Left lung (tissue), 10 donors: Measurements from ENCODE around the gene BTBD19. TPM values are rescaled to one million over a fixed set of nuclear protein-coding genes. Genes with fewer than 3 reads are reported as not detected.
A peak's percentile ranks its signal among the peaks of the same experiment; 100 is the strongest.

ENCODE experiments used
- ATAC-seq: fragments of 200-7000 bp; cut with Tn5 transposase; one replicate; pipeline ENCODE4 v1.9.1; 2020; ENCODE audit warnings: moderate library complexity
- DNase-seq, 4 donors: peaks; one replicate each; pipeline ENCODE4 v3.0.0-alpha.2; 2013 to 2020
- H3K27ac ChIP-seq, 2 donors: fragments of 200-600 bp; sonication (generic) in 1 of 2; one replicate each; pipeline versions ENCODE4 v1.5.0 to v1.8.0; 2020 to 2021
- H3K27me3 ChIP-seq, 2 donors: fragments of 200-600 bp; sonication (generic) in 1 of 2; one replicate each; pipeline versions ENCODE4 v1.5.0 to v1.8.0; 2020 to 2021
- H3K36me3 ChIP-seq, 2 donors: fragments of 200-600 bp; sonication (generic) in 1 of 2; one replicate each; pipeline versions ENCODE4 v1.5.0 to v1.8.0; 2020 to 2021
- H3K4me1 ChIP-seq, 2 donors: fragments of 200-600 bp; one replicate each; pipeline ENCODE4 v1.8.0; 2021
- H3K4me3 ChIP-seq, 2 donors: fragments of 200-600 bp; sonication (generic) in 1 of 2; one replicate each; pipeline versions ENCODE4 v1.5.0 to v1.8.0; 2020 to 2021; ENCODE audit warnings: mild to moderate bottlenecking in 1 of 2
- H3K9me3 ChIP-seq, 2 donors: fragments of 200-600 bp; sonication (generic) in 1 of 2; one replicate each; pipeline versions ENCODE4 v1.5.0 to v1.8.0; 2020 to 2021
- intact Hi-C, 2 donors: fragments of 100-400 bp; cut with DNase I; formaldehyde crosslinking; loops; one replicate each; pipeline versions ENCODE4 v1.11.2 to v1.14.2; 2022
- polyA plus RNA-seq, 6 donors: library from polyadenylated mRNA; unstranded; fragments of 120-200 nt; gene quantifications; one replicate each; pipeline ENCODE4 v1.2.1, GENCODE V29; 2013; ENCODE audit not compliant: insufficient read length in 6 of 6
- total RNA-seq, 2 donors: library from RNA; stranded (reverse); fragmentation: NEBNext Ultra II Directional; extraction: Animal tissue kit (Norgen Biotek cat#: 25700); gene quantifications; one replicate each; pipeline ENCODE4 v1.2.1, GENCODE V29; 2021
- TF ChIP-seq, protein P1 (sequence below), 2 donors: fragments of 200-600 bp; sonication (generic) in 1 of 2; IDR thresholded peaks; one replicate each; pipeline versions ENCODE4 v1.5.0 to v1.8.0; 2021; ENCODE audit warnings: antibody characterized with exemption in 2 of 2
- donor health status: DM: no; HTN: yes; CAD: no.
- donor health status: DM: no; HTN: no; CAD: no.

BTBD19 gene
- total and polyA plus RNA-seq, 8 donors, result 15.3 to 27.6 (median 23.6) TPM

DNA sequence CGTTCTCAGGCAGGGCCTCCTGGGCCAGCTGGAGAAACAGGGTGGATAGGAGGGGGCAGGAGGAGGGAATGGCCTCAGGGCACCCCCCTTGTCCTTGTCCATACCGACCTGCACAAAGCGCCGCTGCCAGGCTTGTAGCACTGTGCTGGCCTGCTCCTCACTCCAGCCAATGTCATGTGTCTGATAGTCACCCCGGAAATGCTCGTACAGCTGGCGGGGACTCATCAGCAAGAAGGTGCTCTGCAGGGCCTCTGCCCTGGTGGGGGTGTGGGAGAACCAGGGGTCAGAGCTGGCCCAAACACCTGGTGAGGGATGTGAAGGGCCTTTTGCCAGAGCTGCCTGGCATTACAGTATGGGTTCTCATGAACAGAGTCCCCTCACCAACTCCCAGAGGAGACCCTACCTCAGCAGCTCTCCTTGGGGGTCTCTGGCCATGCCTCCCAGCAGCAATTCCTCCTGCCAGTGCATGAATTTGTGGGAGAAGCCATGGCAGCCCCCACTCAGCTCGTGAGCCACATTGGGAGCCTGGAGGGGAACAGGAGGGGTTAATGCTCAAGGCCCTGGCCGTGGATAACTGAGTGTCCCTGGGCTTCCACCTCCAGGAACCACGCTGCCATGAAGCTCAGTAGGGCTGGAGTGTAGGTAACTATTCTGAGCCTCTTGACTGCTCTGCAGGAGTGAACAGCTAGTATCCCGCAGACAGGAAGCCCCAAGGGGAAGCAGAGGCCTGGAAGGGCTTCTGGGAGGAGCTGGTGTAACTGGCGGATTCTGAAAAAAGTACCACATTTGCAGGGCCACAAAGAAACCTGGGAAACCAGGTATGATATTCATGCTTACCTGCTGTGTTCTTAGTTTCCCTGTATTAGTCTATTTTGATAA lies 21.4 kb downstream of the BTBD19 start:
- Histone ChIP-seq H3K36me3 (no peaks in the 10 kb centered on the region), H3K9me3 (no peaks in the 10 kb centered on the region), H3K27ac (no peak overlapping the region), H3K4me3 (no peak overlapping the region), H3K27me3 (no peaks in the 10 kb centered on the region), H3K4me1 (peaks cover 5 to 57% of the 10 kb centered on the region in 2 donors)
- intact Hi-C loops, result no loop called here
- ATAC-seq (no peak), DNase-seq (peak in 1 of 4 donors; percentile 25)
- TF ChIP-seq, protein P1, sequence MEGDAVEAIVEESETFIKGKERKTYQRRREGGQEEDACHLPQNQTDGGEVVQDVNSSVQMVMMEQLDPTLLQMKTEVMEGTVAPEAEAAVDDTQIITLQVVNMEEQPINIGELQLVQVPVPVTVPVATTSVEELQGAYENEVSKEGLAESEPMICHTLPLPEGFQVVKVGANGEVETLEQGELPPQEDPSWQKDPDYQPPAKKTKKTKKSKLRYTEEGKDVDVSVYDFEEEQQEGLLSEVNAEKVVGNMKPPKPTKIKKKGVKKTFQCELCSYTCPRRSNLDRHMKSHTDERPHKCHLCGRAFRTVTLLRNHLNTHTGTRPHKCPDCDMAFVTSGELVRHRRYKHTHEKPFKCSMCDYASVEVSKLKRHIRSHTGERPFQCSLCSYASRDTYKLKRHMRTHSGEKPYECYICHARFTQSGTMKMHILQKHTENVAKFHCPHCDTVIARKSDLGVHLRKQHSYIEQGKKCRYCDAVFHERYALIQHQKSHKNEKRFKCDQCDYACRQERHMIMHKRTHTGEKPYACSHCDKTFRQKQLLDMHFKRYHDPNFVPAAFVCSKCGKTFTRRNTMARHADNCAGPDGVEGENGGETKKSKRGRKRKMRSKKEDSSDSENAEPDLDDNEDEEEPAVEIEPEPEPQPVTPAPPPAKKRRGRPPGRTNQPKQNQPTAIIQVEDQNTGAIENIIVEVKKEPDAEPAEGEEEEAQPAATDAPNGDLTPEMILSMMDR (IDR thresholded peaks at IDR 0.05), result no peak

DNA sequence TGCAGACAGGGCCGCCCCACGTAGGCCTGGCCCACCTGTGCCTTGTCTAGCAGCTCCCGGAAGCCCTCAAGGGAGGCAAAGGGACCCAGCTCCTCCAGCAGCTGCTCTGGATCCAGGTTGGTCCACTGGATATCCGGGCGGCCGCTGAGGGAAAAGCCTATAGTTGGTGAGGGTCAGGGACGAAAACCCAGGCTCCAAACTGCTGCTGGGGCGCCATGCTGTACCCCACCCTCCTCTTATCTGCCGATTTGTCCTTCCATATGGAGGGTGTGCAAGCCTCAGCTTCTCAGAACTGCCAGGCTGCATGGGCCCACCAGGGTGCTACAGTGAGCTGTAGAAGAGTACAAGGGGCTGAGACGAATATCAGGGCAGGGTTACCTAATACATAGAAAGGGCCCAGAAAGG lies 22.6 kb downstream of the BTBD19 start:
- TF ChIP-seq, protein P1 (IDR thresholded peaks at IDR 0.05), result no peak
- Histone ChIP-seq H3K36me3 (no peaks in the 10 kb centered on the region), H3K9me3 (no peaks in the 10 kb centered on the region), H3K27me3 (no peaks in the 10 kb centered on the region), H3K4me3 (no peak overlapping the region), H3K27ac (no peak overlapping the region), H3K4me1 (peaks cover 8 to 59% of the 10 kb centered on the region in 2 donors)
- DNase-seq (peak in 1 of 4 donors; percentile 21), ATAC-seq (no peak)
- intact Hi-C loops, result no loop called here

DNA sequence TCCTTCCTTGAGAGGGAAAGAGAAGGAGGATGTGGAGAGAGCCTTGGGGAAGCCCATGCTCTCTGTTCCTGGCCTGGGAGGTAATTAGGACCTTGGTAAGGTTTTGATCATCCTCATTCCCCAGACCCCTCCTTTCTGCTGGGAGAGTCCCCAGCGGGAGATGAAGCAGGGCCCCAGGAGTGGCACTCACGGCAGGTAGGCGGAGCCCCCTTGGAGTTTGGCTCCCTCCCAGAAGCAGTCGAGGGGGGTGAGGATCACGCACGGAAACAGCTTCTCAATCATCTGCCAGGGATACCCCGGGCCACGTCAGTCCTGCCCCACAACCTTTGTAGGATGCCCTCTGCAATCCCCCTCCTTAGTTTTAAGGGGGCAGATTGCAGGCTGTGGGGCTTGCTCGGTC lies 23.2 kb downstream of the BTBD19 start:
- no peak overlapping the region for H3K4me3 ChIP-seq
- DNase-seq (peak in 1 of 4 donors; percentile 36), ATAC-seq (no peak)
- TF ChIP-seq, protein P1 (IDR thresholded peaks at IDR 0.05), result no peak
- H3K4me1 ChIP-seq, result peaks cover 11 to 57% of the 10 kb centered on the region in 2 donors
- H3K9me3 ChIP-seq, result no peaks in the 10 kb centered on the region
- intact Hi-C loops, result no loop called here
- H3K27ac ChIP-seq, result no peak overlapping the region
- no peaks in the 10 kb centered on the region for H3K36me3 ChIP-seq
- H3K27me3 ChIP-seq, result no peaks in the 10 kb centered on the region

DNA sequence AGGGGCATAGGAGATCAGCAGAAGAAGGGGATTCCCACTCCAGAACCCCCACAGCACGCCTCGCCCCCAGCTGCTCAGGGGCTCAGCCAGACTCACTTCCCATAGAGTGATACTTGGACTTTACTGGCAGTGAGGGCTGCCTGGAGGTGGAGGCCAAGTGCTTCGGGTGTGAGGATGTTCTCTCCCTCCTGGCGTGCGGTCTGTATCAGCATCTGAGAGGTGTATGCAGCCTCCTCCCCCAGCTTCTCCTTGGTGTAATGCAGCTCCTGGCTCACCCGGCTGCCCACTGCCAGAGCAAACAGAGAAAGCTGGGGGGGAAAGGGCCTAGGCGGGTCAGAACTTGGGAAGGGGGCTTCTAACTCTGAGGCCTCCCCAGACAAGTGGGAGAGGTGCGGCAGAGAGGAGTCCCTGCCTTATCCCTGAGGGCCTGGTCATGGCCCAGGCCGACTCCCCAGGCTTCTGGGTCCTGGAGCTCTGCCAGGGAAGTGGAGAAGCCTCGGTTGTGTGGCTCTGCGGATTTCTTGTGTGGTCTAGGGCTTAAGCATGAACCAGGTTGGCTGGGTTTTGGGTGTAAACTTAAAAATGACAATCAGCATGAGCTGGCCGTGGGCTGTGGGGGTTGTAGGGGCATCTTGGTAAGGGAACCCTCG lies 23.9 kb downstream of the BTBD19 start:
- Histone ChIP-seq H3K4me3 (no peak overlapping the region), H3K9me3 (no peaks in the 10 kb centered on the region), H3K27me3 (no peaks in the 10 kb centered on the region), H3K4me1 (peaks cover 11 to 50% of the 10 kb centered on the region in 2 donors), H3K36me3 (no peaks in the 10 kb centered on the region), H3K27ac (no peak overlapping the region)
- intact Hi-C loops, result no loop called here
- DNase-seq (no peak), ATAC-seq (no peak)
- TF ChIP-seq, protein P1 (IDR thresholded peaks at IDR 0.05), result no peak

DNA sequence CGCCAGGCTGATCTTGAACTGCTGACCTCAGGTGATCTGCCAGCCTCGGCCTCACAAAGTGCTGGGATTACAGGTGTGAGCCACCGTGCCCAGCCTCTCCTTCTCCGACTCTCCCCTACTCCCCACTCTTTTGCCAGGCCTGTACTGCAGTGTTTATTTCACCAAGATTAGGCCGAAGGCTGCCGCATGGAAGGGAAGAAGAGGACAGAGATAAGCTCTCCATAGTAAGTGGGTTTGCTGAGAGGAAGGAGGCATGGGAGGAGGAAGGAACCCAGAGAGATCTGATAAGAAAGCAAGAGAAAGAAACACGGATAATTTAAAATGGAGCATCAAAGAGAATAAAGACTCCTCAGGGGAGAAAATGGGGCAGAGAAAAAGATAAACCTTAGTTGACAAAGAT lies 26.0 kb downstream of the BTBD19 start:
- H3K4me1 ChIP-seq, result peaks cover 11 to 46% of the 10 kb centered on the region in 2 donors
- intact Hi-C loops, result no loop called here
- H3K9me3 ChIP-seq, result no peaks in the 10 kb centered on the region
- H3K27me3 ChIP-seq, result no peaks in the 10 kb centered on the region
- no peak overlapping the region for H3K27ac ChIP-seq
- ATAC-seq (no peak), DNase-seq (no peak)
- H3K36me3 ChIP-seq, result no peaks in the 10 kb centered on the region
- H3K4me3 ChIP-seq, result no peak overlapping the region
- TF ChIP-seq, protein P1 (IDR thresholded peaks at IDR 0.05), result no peak
